Activated T-helper 1 cell treated with anti-CD3 and anti-CD28 coated beads, Interleukin-2, amount 50 U/mL, for 16 hours (primary cell): ENCODE results near the gene SUGP2.
"Not testable (repeated sequence)": the region's sequence is repeated elsewhere in the genome, so short reads cannot be mapped to it uniquely, and the experiment has no call there.

ENCODE experiments used
- DNase-seq, 2 donors: peaks; one replicate each; pipeline ENCODE4 v3.0.0-alpha.2; 2020; ENCODE audit warnings: low read depth in 1 of 2, low spot score in 1 of 2

SUGP2 gene

DNA sequence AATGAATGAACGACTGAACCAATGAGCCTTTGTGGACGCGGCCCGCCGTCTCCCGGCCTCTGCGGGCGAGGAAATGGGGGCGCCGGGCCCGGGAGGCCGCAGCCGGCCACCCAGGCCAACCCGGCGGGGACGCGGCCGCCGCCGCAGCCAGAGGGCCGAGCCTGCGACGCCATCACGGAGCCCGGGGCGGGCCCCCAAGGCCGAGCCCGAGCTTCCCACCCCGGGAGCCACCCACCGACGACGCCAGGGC lies 216 bp downstream of the SUGP2 start:
- no peak for DNase-seq

DNA sequence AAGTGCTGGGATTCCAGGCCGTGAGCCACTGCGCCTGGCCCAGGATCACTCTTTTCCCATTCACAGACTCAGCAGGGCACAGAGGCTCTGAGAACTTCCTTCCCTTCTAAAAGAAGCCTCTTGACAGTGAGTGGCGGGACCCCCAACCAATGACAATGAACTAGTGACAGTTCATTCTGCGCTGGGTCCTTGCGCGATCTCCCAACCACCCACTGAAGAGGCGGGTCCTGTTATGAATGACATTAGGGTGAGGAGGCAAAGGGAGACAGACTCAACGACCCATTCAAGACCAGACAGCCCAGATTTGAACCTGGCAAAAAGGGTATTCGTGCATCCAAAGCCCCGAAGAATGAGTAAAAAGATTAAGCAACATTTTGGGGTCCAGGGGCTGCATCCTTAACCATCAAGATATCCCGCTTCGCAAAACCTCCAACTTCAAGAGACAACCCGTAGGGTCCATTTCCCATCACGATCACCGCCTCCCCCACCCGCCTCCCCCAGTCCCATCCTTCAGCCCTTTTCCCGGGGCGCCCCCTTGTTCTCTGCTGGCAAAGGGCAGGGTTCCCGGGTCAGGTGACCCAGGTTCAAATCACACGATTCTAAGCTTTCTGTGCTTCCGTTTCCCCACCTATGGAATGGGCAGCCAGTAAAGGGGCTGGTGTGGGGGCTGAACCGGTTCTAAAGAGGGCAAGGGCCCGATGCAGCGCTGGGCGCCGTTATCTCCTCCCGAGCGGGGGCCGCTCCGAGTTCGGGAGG lies 719 bp downstream of the SUGP2 start:
- DNase-seq: peak in 1 of 2 donors; percentile 42

DNA sequence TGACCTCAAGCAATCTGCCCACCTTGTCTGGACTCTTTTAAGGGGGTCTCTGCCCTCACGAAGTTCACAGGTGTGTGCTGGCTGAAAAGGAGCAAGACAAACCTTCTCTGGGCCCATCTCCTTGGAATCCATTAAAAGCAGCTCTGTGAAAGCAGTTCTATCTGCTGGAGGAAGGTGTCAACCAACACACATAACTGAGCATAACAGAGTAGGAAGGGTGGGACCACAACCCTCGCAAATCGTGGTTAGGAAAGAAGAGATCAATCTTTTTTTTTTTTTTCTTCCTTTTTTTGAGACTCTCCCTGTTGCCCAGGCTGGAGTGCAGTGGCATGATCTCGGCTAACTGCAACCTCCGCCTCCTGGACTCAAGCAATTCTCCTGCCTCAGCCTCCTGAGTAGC lies 1.4 kb downstream of the SUGP2 start:
- DNase-seq: no peak

DNA sequence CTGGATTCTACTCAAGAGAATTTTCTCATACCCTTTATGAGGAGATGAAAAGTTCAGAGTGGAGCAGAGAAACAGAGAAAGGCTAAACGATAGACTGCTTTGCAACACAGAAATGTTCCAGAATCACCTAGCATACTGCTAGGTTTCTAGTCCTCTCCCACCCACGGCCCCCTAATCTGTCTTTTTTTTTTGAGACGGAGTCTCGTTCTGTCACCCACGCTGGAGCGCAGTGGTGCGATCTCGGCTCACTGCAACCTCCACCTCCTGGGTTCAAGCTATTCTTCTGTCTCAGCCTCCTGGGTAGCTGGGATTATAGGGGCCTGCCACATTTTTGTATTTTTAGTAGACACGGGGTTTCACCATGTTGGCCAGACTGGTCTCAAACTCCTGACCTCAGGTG lies 4.8 kb downstream of the SUGP2 start:
- no peak for DNase-seq

DNA sequence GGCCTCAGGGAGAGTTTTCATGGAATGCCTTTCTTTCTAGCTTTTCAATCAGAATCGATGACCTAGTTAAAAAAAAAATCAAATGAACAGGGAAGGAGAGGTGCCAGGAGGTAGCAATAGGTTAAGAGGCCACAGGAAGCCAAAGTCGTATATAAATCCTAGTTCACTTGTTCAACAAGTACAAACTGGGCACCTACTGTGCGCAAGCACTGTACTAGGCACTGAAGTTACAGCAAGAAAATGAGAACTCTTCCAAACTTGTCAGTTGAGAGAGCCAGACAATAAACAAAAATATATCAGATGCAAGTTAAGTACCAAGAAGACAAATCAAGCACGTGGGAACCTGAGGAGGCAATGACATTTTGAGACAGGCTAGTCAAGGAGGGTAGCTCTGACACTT lies 6.1 kb downstream of the SUGP2 start:
- DNase-seq: no peak

DNA sequence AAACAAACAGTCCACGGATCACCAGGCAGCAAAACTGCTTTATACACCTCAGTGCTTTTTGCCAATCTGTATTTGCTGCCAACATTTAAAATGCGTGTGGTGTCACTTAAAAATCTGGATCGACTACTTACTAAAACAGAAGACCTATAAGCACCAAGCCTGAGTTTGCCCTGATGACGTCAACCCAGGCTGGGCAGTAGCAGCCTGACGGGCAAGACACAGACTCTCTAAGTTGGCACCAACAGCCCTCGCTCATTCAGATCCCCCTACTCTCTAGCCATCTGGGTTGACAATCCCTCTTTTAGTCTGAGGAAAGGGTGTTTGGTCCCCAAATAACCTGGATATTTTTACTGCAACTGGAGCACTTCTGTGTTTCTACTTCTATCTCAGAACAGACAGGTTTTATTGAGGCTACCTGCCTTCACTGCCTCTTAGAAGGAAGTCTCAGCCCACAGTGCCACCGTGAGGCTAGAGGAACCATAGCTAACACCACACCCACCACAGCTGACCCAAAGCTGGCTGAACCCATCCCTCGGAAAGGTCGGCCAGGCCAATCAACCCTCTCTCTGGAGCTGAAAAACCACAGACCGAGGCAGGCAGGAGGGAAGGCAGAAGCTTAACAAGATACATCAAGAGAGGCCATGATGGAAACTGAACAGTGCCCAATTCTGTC lies 6.9 kb downstream of the SUGP2 start:
- no peak for DNase-seq

DNA sequence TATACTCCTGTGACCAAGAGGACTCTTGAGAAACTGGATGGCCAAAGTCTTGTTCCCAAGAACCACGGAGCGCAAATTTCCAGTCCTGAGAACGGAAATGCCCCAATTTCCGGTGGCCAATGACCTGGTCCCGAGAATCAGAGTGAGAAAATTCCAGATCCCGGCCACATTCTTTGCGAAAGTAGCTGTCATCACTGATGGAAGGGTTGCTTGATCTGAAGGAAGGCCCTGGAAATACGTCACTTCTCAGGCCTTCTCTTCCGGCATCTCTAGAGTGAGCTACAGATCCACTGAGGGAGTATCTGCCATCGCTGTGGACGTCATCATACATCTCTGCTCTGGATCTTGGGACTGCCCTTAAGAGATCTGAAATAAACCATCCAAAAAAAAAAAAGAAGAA lies 7.5 kb downstream of the SUGP2 start:
- no peak for DNase-seq

DNA sequence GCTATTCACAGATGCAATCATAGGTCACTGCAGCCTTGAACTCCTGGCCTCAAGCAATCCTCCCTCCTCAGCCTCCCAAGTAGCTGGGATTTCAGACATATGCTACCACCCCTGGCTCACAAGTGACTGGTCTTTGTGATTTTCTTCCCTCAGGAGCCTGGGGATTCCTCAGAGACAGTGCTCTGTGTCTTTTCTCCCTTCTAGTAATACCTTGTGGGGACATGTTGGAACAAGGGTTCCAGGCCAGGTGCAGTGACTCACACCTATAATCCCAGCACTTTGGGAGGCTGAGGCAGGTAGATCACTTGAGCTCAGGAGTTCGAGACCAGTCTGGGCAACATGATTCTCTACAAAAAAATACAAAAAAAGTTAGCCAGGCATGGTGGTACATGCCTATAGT lies 9.9 kb downstream of the SUGP2 start:
- not testable (repeated sequence) for DNase-seq

DNA sequence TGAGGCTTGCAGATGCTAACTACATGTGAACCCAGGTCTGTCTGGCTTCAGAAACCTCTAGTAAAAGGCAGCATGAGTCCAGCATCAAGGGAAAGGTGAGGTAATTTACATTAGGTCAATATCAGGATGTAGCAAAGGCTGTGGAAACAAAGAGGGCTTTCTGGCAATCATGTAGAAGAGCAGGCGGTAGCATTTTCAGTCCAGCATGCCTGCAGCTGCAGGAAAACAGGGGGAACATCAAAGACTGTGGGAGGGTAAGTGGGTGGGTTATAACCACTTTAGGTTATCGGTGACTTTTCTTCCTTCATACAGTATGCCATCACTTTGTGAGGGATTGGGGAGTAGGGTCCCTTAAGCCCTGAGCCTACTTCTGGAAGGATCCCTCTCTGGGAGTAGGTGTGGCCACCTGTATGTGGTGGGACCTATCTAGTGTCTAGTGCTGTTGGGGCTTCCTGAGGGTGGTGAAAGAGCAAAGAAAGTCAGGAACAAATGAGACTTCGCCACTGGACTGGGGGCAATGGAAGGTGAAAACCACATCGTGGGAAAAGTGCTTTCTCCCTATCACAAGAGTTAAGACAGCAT lies 10.8 kb downstream of the SUGP2 start:
- no peak for DNase-seq

DNA sequence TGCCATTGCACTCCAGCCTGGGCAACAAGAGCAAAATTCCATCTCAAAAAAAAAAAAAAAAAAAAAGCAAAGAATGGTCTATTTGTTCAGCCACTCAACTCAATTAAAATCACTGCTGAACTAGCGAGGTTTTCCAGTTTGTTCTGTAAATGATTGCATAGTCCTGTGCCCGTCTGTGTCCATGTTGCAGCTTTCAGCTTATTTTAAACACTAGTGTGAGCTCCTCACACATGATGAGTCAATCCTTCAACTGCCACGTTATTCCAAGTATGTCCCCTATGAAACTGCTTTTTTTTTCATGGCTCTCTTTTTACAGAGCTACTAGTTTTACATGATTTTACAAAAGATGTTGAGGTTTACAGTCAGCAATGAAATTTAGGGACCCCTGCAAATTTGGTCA lies 12.2 kb downstream of the SUGP2 start:
- DNase-seq: no peak

DNA sequence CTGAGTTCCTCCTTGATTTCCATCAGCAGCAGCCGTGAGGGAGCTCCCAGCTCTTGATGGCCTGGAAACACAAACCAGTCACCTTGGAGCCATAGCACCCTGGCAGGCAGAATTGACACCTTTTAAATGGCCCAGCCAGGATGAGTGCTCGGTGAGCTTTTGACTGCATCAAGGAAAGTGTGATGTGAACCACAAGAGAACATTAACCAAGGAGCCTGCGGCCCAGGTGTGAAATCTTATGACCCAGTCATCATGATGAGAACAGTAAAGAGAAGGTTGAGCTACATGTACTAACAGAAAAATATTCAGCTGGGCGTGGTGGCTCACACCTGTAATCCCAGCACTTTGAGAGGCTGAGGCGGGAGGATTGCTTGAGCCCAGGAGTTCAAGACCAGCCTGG lies 22.8 kb downstream of the SUGP2 start:
- no peak for DNase-seq

DNA sequence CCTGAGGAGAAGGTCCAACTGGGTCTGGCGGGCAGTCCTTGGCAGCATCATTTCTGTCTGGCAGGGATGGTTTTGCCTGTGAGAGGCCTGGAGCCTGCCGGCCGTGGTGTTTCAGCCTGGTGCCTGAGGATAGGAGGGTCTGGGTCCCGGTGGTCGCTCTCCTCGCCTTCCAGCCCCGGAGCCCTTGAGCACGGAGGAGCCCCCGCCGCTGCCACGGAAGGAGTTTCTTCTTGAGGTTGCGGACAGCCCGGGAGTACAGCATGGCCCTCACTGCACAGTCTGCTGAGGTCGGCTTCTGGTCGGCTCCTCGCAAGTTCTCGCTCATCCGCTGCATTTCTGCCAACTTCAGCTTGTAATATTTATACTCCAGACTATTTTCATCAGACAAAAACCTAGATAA lies 23.4 kb downstream of the SUGP2 start:
- no peak for DNase-seq

DNA sequence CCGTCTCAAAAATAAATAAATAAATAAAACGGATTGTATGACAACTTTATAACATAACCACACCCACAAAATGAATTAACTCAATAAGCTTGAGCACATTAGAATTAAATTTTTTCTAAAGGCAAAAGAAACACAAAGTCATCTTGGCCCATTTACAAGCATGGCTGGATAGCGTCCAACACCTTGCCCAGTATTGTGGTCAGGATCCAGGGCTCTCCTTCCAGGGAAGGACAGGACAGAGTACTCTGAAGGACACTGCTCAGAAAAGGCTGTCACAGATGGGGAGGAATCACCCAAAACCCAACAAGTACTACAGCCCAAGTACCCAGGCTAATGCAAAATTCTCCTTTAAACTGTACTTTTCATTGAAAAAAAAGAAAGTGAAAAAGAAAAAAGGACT lies 27.1 kb downstream of the SUGP2 start:
- no peak for DNase-seq

DNA sequence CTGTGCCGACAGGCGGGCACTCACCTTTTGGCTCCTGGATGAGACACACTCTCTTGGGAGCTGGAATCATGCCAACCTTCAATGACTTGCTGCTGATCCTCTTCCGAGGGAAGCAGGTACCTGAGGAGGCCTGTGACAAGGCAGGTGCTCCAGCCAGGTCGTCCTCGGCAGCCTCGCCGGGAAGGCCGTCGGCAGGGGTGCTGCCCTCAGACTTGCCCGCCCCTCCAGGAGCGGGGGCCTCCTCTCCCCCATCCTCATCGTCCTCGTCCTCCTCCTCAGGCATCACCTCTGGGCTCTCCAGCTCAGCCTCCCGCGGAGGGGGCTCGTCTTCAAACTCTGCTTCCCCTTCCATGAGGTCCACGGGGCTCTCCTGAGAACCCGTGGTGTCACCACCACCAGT lies 29.2 kb downstream of the SUGP2 start:
- DNase-seq: no peak

DNA sequence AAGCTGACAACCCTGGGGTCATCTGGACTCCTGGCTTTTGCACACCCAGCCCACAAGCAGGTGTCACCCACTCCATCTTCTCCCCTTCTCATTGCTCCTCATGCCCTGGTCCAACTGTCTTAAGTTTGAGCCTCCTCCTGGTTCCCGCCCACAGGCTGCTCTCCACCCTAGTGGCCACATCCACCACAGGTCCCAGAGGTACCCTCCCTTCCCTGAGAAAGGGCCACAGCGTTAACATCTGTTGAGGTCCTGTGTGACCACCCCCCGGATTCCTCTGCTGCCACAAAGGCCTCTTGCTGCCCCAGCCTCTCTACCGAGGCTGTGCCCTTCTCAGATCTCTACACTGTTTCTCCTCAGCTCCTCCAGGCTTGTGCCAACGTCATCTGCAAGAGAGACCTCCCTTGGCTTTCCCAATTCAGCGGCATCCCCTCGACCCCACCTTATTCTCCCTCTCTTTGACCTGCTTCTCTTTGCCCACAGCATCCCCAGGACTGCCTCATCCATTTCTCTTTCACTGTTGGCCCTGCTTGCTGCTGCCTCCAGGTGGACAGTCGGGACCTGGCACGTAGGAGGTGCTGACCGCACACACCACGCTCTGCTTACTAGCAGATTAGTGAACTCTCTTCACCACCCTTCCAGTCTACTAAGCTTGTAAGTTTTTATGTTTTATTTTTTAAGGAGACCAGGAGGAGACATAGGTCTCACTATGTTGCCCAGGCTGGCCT lies 33.3 kb downstream of the SUGP2 start:
- DNase-seq: no peak

DNA sequence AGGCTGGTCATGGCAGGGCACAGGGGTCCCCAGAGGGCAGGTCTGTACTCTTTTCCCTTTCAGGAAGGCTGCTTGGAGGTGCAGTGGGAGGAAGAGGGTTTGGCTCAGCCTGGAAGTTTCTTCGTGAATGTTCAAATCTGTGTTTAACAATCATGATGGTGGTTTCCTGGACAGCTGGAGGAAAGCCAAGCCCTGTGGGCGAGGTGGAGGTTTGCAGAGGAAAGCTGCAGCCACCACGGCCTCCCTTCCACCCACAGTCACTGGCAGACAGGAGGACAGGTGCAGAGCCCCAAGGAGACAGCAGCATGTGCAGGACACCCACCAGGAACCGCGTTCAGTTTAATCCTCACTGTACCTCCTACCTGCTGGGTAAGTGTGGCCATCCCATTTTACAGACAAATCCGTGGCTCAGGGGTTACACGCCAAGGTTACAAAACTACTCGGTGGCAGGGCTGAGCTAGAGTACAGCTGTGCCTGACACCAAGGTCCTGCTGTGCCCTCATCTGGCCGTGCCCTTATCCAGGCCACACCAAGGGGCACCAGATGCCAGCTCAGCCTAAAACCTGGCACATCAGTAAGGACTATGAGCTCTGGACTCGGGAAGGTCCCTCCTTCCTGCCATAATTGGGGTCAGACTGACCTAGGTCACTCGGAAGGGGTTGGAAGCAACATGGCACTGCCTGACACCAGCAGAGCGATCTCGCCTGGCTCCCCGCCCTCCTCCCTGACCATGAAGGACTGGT lies 34.1 kb downstream of the SUGP2 start:
- DNase-seq: no peak

DNA sequence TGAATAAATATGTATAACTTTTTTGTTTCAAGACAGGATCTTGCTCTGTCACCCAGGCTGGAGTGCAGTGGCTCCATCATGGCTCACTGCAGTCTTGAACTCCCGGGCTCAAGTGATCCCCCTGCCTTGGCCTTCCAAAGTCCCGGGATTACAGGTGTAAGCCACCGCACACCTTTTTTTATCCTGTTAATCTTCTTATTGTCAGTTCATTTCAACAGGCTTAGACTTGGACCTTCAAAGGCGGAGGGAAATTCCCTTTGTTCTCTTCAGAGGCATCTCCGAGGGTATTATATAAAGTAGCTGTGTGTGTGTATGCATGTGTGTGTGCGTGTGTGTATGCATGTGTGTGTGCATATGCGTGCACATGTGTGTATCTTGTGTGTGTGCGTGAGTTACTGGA lies 35.0 kb downstream of the SUGP2 start:
- no peak for DNase-seq

DNA sequence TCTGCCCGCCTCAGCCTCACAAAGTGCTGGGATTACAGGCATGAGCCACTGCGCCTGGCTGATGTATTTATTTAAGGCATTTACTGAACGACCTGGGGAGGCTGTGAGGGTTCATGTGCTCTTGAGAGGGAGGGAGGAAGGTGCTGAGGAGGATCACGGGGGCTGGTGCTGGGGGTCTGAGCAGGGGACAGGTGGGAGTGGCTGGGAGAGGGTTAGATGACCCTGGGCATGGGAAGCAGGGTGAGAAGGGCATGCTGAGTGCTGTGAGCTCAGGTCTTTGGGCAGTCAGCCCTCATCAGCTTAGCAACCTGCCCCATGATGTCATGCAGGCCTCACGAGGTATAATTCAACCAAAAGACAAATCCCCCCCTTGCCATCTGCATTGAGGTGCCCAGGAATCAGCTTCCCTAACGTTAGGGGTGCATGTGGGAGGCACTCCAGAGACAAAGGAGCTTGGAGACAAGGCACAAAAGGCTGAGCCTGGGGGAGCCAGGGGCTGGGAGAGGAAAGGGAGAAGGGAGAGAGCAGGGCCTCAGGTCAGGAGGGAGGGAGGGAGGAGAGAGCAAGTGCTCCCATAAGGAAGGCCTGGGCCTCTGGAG lies 36.4 kb downstream of the SUGP2 start:
- no peak for DNase-seq

DNA sequence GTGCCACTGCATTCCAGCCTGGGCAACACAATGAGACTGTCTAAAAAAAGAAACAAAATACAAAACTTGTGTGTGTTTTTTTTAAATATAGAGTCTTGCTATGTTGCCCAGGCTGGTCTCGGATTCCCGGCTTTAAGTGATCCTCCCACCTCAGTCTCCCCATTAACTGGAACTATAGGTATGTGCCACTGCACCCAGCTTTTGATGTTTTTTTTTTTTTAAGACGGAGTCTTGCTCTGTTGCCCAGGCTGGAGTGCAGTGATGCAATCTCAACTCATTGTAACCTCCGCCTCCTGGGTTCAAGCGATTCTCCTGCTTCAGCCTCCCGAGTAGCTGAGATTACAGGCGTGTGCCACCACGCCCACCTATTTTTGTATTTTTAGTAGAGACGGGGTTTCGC lies 37.0 kb downstream of the SUGP2 start:
- DNase-seq: no peak

DNA sequence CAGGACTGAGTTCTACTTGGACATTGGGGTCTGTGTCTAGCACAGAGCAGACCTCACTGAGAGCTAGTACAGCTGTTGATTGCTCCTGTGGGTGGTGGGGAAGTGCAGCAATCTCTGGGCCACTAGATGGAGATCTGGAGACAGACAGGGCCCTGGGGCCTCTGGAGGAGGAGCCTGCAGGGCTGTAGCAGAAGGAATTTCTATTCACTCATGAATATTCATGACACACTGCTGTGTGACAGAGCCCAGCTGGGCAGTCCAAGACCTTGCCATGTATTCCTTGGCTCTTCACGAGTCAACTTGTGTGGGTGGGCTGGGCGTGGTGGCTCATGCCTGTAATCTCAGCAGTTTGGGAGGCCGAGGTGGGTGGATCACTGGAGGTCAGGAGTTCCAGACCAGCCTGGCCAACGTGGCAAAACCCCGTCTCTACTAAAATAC lies 37.5 kb downstream of the SUGP2 start:
- no peak for DNase-seq

DNA sequence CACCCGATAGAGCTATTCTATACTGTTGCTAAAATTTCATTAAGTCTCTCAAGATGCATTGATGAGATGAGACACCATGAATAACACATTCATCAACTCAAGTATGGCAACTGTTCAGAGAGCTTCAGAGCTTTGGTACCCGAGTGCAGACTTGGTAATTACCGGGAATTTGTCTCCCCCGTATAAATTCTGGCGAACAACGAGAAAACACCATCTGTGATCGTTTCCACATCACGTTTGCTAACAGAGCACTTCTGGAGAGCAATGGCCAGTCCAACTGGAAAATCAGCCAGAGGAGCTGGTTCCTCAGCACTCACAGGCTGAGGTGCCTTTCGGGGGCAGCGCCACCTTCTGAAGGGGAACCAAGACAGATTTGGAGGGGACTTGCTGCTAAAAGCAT lies 40.2 kb downstream of the SUGP2 start:
- no peak for DNase-seq
